ENCODE data around the gene POU6F2. TPM values are rescaled to one million over a fixed set of nuclear protein-coding genes. Genes with fewer than 3 reads are reported as not detected.

Gene POU6F2
- total and polyA plus RNA-seq, 2 of the 4 experiments (the other 2 are of a cell fraction) = not detected

GRCh38 chr7:39355664-39356063 lies 378.0 kb downstream of the POU6F2 start:
- no peak overlapping the region for H3K4ac ChIP-seq (ENCODE audit: low read depth, low read length)
- H3K27me3 ChIP-seq (ENCODE audit: control insufficient read depth, insufficient read depth, low read length) = no peaks in the 10 kb centered on the region
- H4K5ac ChIP-seq (ENCODE audit: low read depth, low read length) = no peak overlapping the region
- ATAC-seq (ENCODE audit: low read depth) (no peak), DNase-seq (no peak)
- no peak overlapping the region for H2BK5ac ChIP-seq (ENCODE audit: low read depth, low read length, poor library complexity, severe bottlenecking)
- H3K18ac ChIP-seq (ENCODE audit: low read depth, low read length) = no peak overlapping the region
- WGBS, 2 experiments (ENCODE audit: extremely low coverage in 2 of 2, insufficient read length in 1 of 2) = 14% methylated on average over 1 of the region's 4 CpGs; no CpG with 5 or more reads in 1 of the 2 experiments
- H3K79me1 ChIP-seq (ENCODE audit: low read depth in 1 of 2, low read length in 2 of 2) = no peaks in the 10 kb centered on the region
- no peak overlapping the region for H3K9ac ChIP-seq (ENCODE audit: low read depth, low read length)
- H3K9me1 ChIP-seq (ENCODE audit: insufficient read depth, low read length) = no peaks in the 10 kb centered on the region
- no peak overlapping the region for H3K27ac ChIP-seq (ENCODE audit: insufficient read depth, low read length)
- no peak for TF ChIP-seq CHD1 (IDR thresholded peaks at IDR 0.05; ENCODE audit: low read depth, low read length)
- intact Hi-C loops (cut with micrococcal nuclease) (no loop called here), dilution Hi-C loops (cut with HindIII; ENCODE audit: low sequenced_read_pairs, unreplicated experiment) (no loop called here), in situ Hi-C loops (cut with MboI; ENCODE audit: low sequenced_read_pairs) (no loop called here)
- H4K91ac ChIP-seq (ENCODE audit: insufficient read depth, low read depth, low read length) = no peak overlapping the region
- no peak overlapping the region for H2AK9ac ChIP-seq (replicated peaks; ENCODE audit: low read depth, low read length, poor library complexity)
- no peak overlapping the region for H2BK120ac ChIP-seq (ENCODE audit: low read depth, low read length)
- H2BK20ac ChIP-seq (ENCODE audit: low read depth, low read length) = no peak overlapping the region
- no peak overlapping the region for H2BK15ac ChIP-seq (ENCODE audit: low read depth, low read length)
- ChIA-PET CTCF (no interaction called here), POLR2A (ENCODE audit: unreplicated experiment) (no interaction called here)
- H3K56ac ChIP-seq (ENCODE audit: extremely low read depth, insufficient read depth, low read length) = no peak overlapping the region
- H4K8ac ChIP-seq (ENCODE audit: low read depth in 2 of 2, low read length in 2 of 2) = no peak overlapping the region
- no peak overlapping the region for H3K14ac ChIP-seq (replicated peaks; ENCODE audit: low read depth, low read length)
- no peak overlapping the region for H2AK5ac ChIP-seq (ENCODE audit: low read depth, low read length)
- H3K4me3 ChIP-seq (ENCODE audit: insufficient read depth, low read depth, low read length) = no peak overlapping the region
- no peaks in the 10 kb centered on the region for H3K4me1 ChIP-seq (ENCODE audit: control insufficient read depth, insufficient read depth, low read length)
- H4K20me1 ChIP-seq (ENCODE audit: insufficient read depth, low read length) = no peaks in the 10 kb centered on the region
- H3K4me2 ChIP-seq (ENCODE audit: low read depth, low read length) = no peak overlapping the region; the same call in 1 of the 2 replicates
- H3K9me3 ChIP-seq (ENCODE audit: control insufficient read depth, insufficient read depth, low read length) = no peaks in the 10 kb centered on the region
- BruUV-seq (replicated peaks) = no TSS peak
- H3K36me3 ChIP-seq (ENCODE audit: control insufficient read depth, insufficient read depth, low read length) = no peaks in the 10 kb centered on the region
- H2AFZ ChIP-seq (replicated peaks; ENCODE audit: low read length, poor library complexity) = no peak overlapping the region
- no peak overlapping the region for H3K23ac ChIP-seq (ENCODE audit: low read depth, low read length)

All from IMR-90 (cell line).